ENCODE measurements around the gene NFATC2. TPM values are rescaled to one million over a fixed set of nuclear protein-coding genes. Genes with fewer than 3 reads are reported as not detected.

NFATC2 gene
- total RNA-seq, 1 experiment from 2014 or later, result 5.0 TPM

DNA sequence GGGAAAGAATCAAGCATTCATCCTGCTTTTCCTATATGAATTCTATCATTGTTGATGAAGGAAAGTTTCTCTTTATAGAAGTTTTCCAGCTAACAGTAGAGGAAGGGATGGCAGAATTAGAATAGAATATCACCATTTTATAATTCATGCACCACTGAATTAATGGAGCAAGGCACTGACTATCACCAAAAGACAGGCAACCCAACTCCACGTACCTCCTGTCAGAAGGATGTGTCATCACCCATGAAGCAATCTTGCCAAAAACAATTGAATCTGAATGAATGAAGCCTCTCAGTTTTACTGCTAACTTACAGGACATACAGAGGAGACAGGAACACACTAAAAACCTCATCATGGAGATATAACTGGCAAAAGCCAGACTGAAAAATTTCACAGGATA, 122.4 kb downstream of the NFATC2 start:
- POLR2A ChIA-PET, result no interaction called here
- Histone ChIP-seq H3K27me3 (ENCODE audit: insufficient read depth, low read length) (no peaks in the 10 kb centered on the region), H3K4me3 (replicated peaks in 1 of 2; ENCODE audit: low read depth in 1 of 2, low read length in 2 of 2) (no peak overlapping the region), H4K20me1 (ENCODE audit: insufficient read depth) (no peaks in the 10 kb centered on the region), H3K27ac (ENCODE audit: low read depth, low read length) (no peak overlapping the region), H3K4me2 (ENCODE audit: low read length) (no peak overlapping the region), H2AFZ (ENCODE audit: low read depth, low read length, poor library complexity, severe bottlenecking) (no peak overlapping the region), H3K79me2 (ENCODE audit: insufficient read depth, low read length) (no peaks in the 10 kb centered on the region), H3K4me1 (ENCODE audit: control insufficient read depth in 1 of 2, insufficient read depth in 2 of 2, low read length in 2 of 2) (peaks cover 0 to 3% of the 10 kb centered on the region in 2 experiments; a peak in 1 of 4 replicates), H3K9me2 (ENCODE audit: insufficient read depth) (no peaks in the 10 kb centered on the region), H3K9me3 (ENCODE audit: control insufficient read depth in 1 of 2, insufficient read depth in 1 of 2, low read depth in 1 of 2, low read length in 2 of 2) (no peaks in the 10 kb centered on the region), H3K9ac (ENCODE audit: low read length) (no peak overlapping the region), H3K36me3 (ENCODE audit: control insufficient read depth in 1 of 2, insufficient read depth in 2 of 2, low read length in 2 of 2) (no peaks in the 10 kb centered on the region)
- intact Hi-C loops (cut with micrococcal nuclease), result no loop called here
- DNase-seq (ENCODE audit: low read depth, low spot score), result no peak
- RAD21 ChIA-PET (ENCODE audit: low non-redundant PET in 1 of 2, low total read pairs in 2 of 2, uncharacterized antibody in 2 of 2, unreplicated experiment in 2 of 2), result no interaction called here
- no TSS peak for BruUV-seq (replicated peaks)
- no peak for ATAC-seq
- CTCF ChIA-PET, result no interaction called here
- TF ChIP-seq POLR2AphosphoS5 (IDR thresholded peaks at IDR 0.05; ENCODE audit: low read depth, low read length) (no peak), SRF (IDR thresholded peaks at IDR 0.05; ENCODE audit: low read depth) (no peak), CBX3 (IDR thresholded peaks at IDR 0.05; ENCODE audit: low read depth) (no peak), JUND (IDR thresholded peaks at IDR 0.05) (no peak), SIN3A (IDR thresholded peaks at IDR 0.05; ENCODE audit: low read depth) (no peak), CTCF (IDR thresholded peaks at IDR 0.05 in 2 of 3, conservative IDR thresholded peaks at IDR 0.05 in 1 of 3; ENCODE audit: borderline replicate concordance in 1 of 3, insufficient read depth in 1 of 3, low read depth in 2 of 3, low read length in 2 of 3) (no peak), YY1 (IDR thresholded peaks at IDR 0.05; ENCODE audit: extremely low read depth, insufficient replicate concordance, low read depth, low read length) (no peak)
- TF ChIP-seq, protein P1, sequence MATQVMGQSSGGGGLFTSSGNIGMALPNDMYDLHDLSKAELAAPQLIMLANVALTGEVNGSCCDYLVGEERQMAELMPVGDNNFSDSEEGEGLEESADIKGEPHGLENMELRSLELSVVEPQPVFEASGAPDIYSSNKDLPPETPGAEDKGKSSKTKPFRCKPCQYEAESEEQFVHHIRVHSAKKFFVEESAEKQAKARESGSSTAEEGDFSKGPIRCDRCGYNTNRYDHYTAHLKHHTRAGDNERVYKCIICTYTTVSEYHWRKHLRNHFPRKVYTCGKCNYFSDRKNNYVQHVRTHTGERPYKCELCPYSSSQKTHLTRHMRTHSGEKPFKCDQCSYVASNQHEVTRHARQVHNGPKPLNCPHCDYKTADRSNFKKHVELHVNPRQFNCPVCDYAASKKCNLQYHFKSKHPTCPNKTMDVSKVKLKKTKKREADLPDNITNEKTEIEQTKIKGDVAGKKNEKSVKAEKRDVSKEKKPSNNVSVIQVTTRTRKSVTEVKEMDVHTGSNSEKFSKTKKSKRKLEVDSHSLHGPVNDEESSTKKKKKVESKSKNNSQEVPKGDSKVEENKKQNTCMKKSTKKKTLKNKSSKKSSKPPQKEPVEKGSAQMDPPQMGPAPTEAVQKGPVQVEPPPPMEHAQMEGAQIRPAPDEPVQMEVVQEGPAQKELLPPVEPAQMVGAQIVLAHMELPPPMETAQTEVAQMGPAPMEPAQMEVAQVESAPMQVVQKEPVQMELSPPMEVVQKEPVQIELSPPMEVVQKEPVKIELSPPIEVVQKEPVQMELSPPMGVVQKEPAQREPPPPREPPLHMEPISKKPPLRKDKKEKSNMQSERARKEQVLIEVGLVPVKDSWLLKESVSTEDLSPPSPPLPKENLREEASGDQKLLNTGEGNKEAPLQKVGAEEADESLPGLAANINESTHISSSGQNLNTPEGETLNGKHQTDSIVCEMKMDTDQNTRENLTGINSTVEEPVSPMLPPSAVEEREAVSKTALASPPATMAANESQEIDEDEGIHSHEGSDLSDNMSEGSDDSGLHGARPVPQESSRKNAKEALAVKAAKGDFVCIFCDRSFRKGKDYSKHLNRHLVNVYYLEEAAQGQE (IDR thresholded peaks at IDR 0.05; ENCODE audit: low read depth), result no peak

Measured in HCT116 (cell line).